G401 (cell line): ENCODE data around the gene CCDC92. TPM values are rescaled to one million over a fixed set of nuclear protein-coding genes. Genes with fewer than 3 reads are reported as not detected.

Source experiments
- DNase-seq: peaks from one replicate; pipeline ENCODE4 v3.0.0-alpha.2; 2015; ENCODE audit warnings: low spot score
- in situ Hi-C: cut with HindIII; loops from 2 replicates; pipeline ENCODE4 v1.10.0; 2016; ENCODE audit warnings: low sequenced_read_pairs, mixed read lengths
- total RNA-seq: library from RNA; depleted of rRNA; stranded (reverse); fragments of >200 nt; shearing (Covaris generic); gene quantifications from 2 replicates; pipeline ENCODE4 v1.2.3, GENCODE V29; 2014; rRNA removed

Gene CCDC92
- total RNA-seq, result 2.8 and 10.8 TPM in 2 replicates

- in situ Hi-C loops, result no loop called here
- peak; percentile 87 for DNase-seq
Observed at GRCh38 chr12:123972457-123973401, at the start of gene CCDC92, which contains the start of gene ZNF664. Gene CCDC92, minus strand, starts transcription at chr12:123972831. Its CDS starts 28,526 bp downstream, at chr12:123944305. Gene ZNF664, plus strand, starts transcription at chr12:123973215. Its CDS starts 38,930 bp downstream, at chr12:124012145.

DNA sequence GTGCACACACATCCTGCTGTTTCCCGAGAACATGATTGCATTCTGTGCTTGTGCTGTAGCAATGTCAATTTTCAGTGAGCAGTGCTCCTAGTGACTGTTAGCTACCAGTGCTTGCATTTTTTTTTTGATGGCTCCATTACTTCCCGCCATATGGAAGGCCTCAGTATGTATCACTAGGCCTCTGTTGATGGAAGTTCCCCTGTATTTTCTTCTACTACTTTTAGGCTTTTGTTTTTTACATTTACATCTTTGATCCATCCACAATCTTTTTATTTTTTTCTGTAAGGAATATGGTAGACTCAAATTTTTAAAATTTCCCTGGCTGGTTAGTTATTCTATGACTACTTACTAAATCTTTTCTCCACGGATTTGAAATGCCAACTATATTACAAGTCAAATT, 49.5 kb upstream of the CCDC92 start:
- in situ Hi-C loops, result no loop called here
- no peak for DNase-seq

- peak; percentile 35 for DNase-seq
- in situ Hi-C loops, result no loop called here
Observed at GRCh38 chr12:124021007-124021406, 48.4 kb upstream of the CCDC92 start.

GRCh38 chr12:124020514-124020949, 47.9 kb upstream of the CCDC92 start:
- no peak for DNase-seq
- in situ Hi-C loops, result no loop called here

DNA sequence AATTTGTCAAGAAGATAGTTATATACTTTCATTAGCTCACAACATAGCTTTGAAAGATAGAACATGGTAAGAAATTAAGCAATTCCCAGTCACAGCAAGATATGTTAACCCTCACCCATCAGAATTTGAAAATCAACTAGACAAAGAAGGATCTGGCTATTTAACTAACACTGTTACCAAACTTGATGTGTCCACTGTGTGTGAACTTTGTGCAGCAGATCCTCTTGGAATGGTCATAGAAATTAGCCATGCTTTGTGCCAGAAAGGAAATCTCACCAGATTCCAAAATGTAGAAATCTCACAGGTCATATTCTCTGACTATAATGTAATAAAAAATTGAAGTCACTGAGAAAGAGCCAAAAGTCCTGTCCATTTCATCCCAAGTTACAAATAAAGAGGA, 46.5 kb upstream of the CCDC92 start:
- DNase-seq, result no peak
- in situ Hi-C loops, result no loop called here

GRCh38 chr12:124018539-124018938, 45.9 kb upstream of the CCDC92 start:
- no peak for DNase-seq
- in situ Hi-C loops, result no loop called here

DNA sequence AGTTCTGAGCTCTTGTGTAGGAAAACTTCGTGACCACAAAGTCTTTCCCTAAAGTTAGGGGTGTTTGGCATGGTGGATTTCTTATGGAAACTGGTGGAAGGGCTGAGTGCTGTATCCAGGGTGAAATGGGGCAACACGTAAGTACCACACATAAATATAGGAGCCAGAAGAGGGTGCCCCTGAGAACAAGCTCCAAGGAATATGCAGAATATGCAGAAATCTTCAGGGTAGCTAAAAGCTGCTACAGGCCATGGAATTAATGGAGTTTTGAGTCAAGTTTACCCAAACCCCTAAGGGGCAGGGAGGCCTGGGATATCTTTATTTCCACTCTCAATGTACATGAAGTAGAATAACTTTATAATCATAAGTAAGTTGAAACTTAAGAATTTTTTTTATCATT, 44.4 kb upstream of the CCDC92 start:
- in situ Hi-C loops, result no loop called here
- no peak for DNase-seq

DNA sequence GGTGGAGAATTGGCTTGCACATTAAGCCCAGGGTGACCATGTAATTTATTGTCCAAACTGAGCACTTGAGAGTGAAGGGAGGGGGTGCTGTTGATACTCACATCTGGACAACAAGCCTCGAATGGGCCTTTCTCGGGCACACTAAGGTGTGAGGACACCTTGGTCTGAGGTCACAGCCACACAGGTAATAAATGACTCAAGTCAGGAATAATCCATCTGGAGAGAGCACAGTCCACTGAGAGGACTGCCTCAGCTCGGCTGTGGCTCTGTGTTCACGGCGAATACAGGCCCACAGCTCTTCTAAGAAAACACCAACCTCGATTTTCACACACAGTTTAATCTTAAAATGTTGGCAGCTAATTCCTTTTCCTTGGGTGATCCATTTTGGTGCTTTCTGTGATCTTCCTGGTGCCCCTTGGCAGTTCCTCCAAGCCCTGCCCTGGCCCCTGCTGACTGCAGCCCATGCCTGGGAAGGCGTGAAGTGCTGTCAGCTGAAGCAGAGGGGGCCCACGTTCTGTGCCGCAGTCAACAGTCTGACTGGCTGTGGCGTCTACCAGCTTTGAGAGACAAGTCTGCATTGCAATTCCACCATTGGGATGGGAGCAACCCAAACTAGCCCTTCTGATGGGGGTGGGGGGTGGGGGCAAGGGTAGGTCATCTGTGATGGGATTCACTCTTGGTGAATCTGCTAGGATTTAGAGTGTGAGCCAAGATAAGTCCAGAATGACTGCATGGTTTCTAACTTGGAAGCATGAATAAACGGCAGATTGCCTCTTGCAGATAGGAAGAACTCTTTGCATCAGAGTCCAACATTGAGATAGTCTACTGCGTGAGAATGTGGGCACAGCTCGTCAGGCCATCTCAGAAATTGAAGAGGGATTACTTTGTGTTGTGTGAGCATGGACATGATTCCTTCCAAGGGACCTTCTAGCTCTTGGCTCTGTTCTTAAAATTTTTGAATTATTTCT, 43.1 kb upstream of the CCDC92 start:
- in situ Hi-C loops, result no loop called here
- DNase-seq, result no peak

DNA sequence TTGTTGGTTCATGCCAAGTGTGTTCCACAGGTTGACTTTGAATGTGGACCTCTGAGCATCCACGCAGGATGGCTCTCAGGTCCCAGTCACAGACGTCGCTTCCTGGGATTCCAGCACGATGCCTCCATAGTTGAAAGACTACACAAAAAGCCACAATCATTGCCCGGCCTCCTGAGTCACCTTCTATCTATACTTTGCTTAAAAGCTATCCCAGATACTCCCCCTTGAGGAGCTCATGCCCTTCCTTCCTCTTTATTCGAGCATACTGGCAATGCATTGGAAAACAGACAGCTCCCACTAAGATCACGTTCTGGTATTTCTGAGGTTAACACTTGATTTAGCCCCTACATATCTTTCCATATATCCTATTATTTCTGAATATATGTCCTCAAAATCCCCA, 40.4 kb upstream of the CCDC92 start:
- in situ Hi-C loops, result no loop called here
- no peak for DNase-seq

DNA sequence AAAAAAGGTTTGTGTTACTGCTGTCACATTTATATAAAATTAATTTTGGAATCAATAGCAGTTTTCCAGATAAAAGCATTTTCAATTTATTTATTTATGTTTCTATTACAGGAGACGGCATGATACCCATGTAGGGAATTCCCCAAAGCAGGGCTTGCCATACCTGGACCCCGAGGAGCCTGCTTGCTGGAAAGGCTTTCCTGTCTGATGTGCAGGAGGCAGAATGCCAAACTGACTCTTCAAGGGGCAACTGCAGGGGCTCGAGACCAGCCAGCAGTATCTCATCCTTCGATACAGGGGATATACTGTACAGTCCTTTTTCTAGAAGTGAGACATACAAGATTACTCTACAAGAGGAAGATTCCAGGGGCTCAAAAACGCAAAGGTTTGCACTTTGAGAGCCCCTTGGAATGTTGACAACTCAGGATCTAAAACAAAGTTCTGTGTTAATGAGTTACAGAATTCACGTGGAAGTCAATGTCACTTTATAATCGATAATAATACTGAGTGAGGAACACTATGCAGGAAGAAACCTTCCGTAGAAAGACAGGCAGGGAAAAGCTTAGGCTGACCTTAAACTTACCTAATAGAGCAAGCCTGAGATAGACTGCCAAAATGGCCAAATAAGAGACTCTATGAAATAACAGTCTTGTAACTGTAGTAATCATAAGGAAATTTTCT, 38.9 kb upstream of the CCDC92 start:
- no peak for DNase-seq
- in situ Hi-C loops, result no loop called here

DNA sequence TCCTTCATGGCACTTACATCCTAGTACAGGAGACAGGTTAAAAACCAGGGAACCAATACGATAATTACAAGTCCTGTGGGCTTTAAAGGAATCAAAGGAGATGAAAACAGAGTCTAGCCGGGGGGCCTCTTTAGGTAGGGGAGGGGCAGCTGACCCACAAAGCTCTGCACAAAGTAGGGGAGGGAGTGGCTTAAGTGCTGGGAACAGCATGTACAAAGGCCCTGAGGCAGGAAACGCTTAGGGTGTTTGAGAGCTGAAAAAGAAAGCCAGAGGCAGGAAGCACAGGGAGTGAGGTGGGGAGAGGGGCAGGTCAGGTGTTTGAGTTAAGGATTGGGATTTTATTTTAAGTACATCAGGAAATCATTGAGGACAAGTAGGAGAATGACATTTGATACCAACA, 38.1 kb upstream of the CCDC92 start:
- in situ Hi-C loops, result no loop called here
- no peak for DNase-seq

GRCh38 chr12:124009781-124010180, 37.1 kb upstream of the CCDC92 start:
- no peak for DNase-seq
- in situ Hi-C loops, result no loop called here

DNA sequence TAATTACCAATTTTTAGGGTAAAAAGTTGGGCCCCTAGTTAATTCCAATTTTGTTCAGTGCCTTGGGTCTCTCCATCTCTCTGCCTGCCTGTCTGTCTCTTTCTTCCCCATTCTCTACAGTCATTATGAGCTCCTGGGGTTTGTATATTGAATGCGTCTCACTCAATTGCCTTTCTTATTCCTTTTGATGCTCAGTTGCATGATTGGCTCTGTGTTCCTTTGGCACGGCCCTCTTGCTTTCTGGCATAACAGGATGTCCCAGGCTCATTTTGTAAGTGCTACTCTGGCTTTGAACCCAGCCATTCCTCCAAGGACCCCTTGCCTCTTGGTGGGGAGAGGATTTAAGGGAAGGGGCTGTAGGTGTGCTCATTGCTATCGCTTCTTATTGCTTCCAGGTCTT, 36.0 kb upstream of the CCDC92 start:
- in situ Hi-C loops, result no loop called here
- no peak for DNase-seq

- in situ Hi-C loops, result no loop called here
Observed at GRCh38 chr12:124007826-124008570, 35.4 kb upstream of the CCDC92 start.

GRCh38 chr12:124006846-124007713, 34.4 kb upstream of the CCDC92 start:
- no peak for DNase-seq
- in situ Hi-C loops, result no loop called here

More at GRCh38 chr12:124007826-124008570, 35.4 kb upstream of the CCDC92 start:
- DNase-seq, result no peak

- in situ Hi-C loops, result no loop called here
- no peak for DNase-seq
Observed at GRCh38 chr12:124006085-124006845, 33.6 kb upstream of the CCDC92 start.
